SH-SY5Y (cell line): Measurements from ENCODE around the gene KCTD10.

ENCODE experiments used
- GATA2 ChIP-seq: IDR thresholded peaks from 2 replicates; pipeline ENCODE4 v1.6.1; 2011; ENCODE audit warnings: mild to moderate bottlenecking, low read depth, low read length
- GATA3 ChIP-seq: IDR thresholded peaks from 2 replicates; pipeline ENCODE4 v1.6.1; 2011; ENCODE audit warnings: low read depth, mild to moderate bottlenecking, low read length, moderate library complexity

Gene KCTD10

GRCh38 chr12:109467978-109468676 lies 9.0 kb downstream of the KCTD10 start:
- TF ChIP-seq GATA2 (no peak), GATA3 (no peak)

- no peak for TF ChIP-seq GATA2
- TF ChIP-seq GATA3, result no peak
These were observed 10.3 kb downstream of the KCTD10 start for GRCh38 chr12:109466821-109467220.

- TF ChIP-seq GATA2 (no peak), GATA3 (no peak)
These were observed 10.8 kb downstream of the KCTD10 start for GRCh38 chr12:109466305-109466704.

- TF ChIP-seq GATA3 (no peak), GATA2 (no peak)
These were observed 12.3 kb downstream of the KCTD10 start for GRCh38 chr12:109464642-109465351.

GRCh38 chr12:109463756-109464155 lies 13.3 kb downstream of the KCTD10 start:
- TF ChIP-seq GATA2, result no peak

- TF ChIP-seq GATA2 (no peak), GATA3 (no peak)
These were observed 14.0 kb downstream of the KCTD10 start for GRCh38 chr12:109462868-109463692.

- TF ChIP-seq GATA3 (no peak), GATA2 (no peak)
These were observed 15.0 kb downstream of the KCTD10 start for GRCh38 chr12:109461846-109462756.

- no peak for TF ChIP-seq GATA2
- TF ChIP-seq GATA3, result no peak
These were observed 15.9 kb downstream of the KCTD10 start for GRCh38 chr12:109461049-109461845.

- TF ChIP-seq GATA3, result no peak
- no peak for TF ChIP-seq GATA2
These were observed 16.6 kb downstream of the KCTD10 start for GRCh38 chr12:109460538-109460937.

- TF ChIP-seq GATA3, result no peak
- no peak for TF ChIP-seq GATA2
These were observed 17.9 kb downstream of the KCTD10 start for GRCh38 chr12:109459247-109459646.

GRCh38 chr12:109458771-109459208 lies 18.3 kb downstream of the KCTD10 start:
- no peak for TF ChIP-seq GATA2

- TF ChIP-seq GATA2, result no peak
These were observed 19.0 kb downstream of the KCTD10 start for GRCh38 chr12:109458086-109458485.

- TF ChIP-seq GATA2 (no peak), GATA3 (no peak)
These were observed 21.4 kb downstream of the KCTD10 start for GRCh38 chr12:109455706-109456105.
